GM19099 (cell line): ENCODE measurements around the gene MACROD2.

Experiments
- POLR2A ChIP-seq: IDR thresholded peaks from 3 replicates; pipeline ENCODE4 v1.6.1; 2011; ENCODE audit warnings: low read depth; ENCODE audit not compliant: insufficient read length; ENCODE audit errors: extremely low read depth

MACROD2 gene

DNA sequence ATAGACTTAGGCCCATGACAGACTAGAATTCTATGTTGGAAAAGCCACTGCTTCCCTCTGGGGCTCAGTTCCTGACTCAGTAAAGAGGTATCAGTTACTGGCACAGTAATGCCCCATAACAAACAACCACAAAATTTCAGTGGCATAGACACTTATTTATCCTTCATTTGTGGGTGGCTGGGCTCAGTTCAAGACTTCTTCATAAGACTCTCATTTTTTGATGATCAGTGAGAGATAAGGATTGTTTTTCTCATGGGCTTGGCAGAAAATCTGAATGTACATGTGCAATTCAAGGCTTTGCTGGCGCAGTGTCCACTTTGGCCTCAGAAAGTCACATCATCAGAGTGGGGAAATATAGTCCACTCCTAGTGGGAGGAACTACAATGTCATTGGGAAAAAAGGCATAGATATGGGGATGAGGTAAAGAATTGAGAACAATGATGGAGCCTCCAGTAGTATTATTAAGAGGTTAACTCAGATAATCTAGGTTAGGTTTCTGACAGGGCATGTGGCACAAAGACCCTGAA is 726.7 kb downstream of the MACROD2 start:
- TF ChIP-seq POLR2A, result no peak

DNA sequence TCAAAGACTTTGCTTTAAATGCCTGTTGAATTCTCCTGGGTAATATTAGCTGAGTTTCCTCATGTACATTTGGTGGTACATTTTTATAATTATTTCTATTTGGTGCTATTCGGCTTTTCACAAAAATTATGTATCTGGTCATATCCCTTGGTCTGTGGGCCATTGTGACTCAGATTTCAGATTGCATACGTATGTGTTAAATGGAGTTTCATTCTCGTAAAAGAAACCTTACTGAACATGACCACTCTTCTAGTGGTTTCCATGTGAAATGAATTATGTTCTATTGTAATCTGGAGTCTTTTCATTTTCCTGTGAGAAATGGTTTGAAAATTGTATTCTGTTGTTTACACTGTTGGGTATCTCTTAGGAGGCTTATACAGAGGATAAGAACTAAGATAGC is 728.3 kb downstream of the MACROD2 start:
- TF ChIP-seq POLR2A, result no peak

DNA sequence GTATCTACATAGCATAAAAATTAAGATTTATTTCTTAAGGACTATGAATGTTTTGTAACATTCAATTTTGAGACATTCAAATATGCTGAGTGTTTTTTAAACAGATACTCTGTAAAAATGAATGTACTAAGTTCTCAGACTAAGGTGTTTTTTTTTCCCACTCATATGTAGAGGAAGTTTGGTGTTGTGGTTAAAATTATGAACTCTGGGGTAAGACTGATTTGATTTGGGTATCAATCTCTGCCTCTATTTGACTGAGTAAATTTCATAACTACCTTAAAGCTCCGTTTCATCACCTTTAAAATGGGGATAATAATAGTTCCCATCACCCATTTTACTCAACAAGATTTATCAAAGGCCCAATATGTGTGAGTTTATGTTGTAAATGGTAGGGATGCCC is 728.7 kb downstream of the MACROD2 start:
- no peak for TF ChIP-seq POLR2A

DNA sequence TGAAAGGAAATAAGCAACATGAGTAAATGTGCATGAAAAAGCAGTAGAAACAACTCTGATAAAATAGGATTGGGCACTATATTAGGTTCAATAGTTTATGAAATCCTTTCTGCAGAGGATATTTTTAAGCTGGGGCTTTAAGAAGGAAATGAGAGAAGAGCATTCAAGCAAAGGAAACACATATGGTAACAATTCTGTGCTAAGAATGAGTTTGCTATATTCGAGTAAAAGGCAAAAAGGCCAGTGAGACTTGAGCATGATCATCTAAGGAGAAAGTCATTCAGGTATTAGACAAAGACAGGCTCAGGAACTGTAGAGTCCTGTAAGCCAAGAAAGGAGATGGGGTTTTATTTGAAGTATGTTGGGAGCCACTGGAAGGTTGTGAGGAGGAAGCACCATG is 729.2 kb downstream of the MACROD2 start:
- TF ChIP-seq POLR2A, result no peak

DNA sequence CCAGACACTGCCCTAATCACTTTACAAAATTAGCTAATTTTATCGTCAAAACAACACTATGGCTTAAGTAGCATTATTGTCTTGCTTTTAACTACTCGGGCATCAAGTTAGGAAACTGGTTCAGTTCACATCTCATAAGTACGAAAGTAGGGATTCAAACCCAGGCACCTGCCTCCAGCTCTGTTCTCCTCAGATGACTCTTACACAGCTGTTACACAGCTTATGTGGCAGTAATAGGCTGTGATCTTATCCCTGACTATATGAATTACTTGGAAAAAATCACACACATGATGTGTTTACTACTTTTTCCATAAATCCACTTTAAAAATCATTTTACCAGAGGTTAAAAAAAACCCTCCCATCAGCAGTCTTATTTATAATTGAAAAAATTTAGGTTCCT is 731.3 kb downstream of the MACROD2 start:
- TF ChIP-seq POLR2A, result no peak

DNA sequence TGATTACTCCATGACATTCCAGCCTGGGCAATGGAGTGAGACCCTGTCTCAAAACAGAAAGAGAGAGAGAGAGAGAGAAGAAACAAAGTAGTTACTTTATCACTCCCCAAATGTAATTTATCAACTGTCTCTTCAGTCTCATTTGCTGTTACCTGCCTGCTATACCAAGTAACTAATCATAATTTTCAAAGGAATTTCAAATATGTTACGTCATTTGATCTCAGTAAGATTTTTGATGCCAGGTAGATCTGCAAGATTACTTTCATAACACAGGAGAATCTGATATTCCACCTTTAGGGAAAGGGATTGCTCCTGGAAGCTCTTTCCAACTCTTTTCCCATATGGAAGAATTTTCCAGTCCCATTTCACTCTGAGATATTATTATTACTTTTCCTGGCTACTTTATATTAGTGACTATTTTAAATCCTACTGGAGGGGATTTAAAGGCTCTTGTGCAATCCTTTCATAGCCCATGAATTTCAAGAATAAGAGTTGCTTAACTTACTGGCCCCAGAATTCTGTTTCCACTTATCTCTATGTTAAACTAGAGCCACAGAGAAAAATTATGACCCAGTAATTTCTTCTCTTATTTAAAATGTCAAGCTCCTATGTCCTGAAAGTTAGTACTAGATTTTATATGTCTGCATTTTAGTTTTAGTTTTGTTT is 732.3 kb downstream of the MACROD2 start:
- TF ChIP-seq POLR2A, result no peak

DNA sequence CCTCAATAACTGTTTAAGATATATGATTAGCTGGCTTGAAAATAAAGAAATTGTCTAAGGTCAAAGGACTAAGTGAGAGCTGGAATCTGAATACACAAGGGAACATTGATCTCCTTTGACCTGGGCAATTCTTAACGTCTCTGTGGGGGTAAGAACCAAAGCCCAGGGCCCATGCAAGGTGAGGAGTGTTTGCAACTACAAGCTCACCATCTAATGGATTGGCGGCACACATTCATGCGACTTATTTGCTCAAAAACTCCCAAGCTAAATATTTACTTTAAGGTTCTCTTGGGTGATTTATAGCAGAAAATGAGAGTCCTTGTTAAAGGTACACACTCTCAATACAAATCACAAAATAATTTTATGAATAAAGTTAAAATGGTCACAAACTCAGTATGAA is 734.1 kb downstream of the MACROD2 start:
- TF ChIP-seq POLR2A, result no peak

DNA sequence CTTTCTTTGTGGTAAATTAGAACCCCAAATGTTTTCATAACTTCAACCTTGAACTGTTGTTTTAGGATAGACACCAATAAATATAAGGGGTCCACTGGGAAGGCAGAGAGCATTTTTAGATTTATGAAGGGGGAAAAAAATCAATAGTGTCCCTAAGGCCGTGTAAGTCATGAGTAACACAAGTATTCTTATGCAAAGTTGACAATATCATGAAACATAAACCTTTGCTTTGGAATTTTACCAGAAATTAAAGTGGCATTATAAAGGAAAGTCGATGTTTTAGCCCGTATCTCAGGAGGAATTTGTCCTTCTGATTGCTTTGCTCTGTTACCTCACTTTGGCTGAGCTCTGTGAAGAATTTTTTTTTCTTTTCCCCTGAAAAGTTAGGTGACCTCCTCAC is 737.0 kb downstream of the MACROD2 start:
- no peak for TF ChIP-seq POLR2A

DNA sequence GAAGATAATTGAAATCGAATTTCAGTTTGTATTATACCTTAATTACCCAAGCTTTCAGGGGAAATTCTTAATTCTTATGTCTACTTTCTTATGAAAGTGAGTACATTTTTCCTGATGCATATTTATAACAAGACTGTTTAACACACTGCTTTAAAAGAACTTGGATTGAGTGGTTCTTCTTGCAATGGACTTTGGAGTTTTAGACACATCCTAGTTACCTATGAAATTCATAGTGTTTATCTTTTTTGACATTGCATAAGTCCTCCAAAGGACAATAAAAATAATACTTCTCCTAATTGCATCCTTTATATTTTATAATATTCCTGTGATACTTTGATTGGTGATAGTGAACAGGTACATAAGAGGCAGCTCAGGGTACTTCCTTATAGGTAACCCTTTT is 737.7 kb downstream of the MACROD2 start:
- no peak for TF ChIP-seq POLR2A

DNA sequence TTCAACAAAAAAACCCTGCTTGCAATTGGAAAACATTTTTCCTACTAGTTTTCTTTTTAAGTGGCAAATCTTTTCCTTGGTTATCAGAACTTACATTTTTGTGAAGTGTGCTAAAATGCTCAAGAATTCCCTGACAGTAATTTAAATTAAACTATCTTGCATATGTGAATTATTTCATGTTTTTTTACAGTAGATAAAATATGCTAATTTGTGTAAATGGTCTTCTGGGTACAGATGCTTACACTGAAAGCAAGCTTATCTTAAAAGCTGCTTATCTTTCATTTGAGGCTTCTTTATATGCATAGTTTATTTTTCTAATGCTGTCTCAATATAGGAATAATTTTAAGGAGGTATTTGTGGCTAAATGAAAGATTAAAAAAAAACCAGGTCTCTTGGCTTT is 745.1 kb downstream of the MACROD2 start:
- TF ChIP-seq POLR2A, result no peak

DNA sequence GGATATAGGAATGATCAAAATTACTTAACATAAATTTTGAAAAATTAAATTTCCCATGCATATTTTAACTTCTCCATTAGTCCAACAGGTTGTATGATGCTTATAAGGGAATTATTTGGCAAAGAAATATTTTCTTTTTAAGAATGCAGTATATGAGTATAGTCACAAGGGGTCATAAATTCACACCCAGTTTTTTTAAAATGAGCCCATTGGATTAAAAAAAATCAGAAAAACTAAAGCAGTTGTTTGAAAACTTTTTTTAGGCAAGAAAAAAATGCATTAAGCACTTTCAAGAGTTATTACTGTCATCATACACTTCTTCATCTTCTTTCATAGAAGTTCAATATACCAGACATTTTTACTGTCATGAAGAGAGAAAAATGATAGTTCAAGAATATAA is 746.3 kb downstream of the MACROD2 start:
- TF ChIP-seq POLR2A, result no peak

DNA sequence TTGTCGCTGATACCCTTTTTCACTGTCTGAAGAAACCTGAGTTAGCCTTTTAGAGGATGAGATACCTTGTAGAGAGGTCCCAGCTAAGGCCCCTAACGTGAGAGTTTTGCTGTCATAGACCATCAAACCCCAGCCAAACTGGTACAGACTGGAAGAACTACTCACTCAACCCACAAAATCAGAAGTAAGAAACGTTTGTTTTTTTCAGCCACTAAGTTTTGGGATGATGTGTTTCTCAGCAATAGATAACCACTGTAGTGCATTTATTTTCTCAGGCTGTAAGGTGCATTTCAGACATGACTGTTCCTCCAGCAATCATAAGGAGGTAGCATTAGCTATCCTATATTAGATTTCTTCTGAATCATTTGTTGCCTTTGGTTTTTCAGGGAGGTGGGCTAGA is 749.4 kb downstream of the MACROD2 start:
- TF ChIP-seq POLR2A, result no peak

DNA sequence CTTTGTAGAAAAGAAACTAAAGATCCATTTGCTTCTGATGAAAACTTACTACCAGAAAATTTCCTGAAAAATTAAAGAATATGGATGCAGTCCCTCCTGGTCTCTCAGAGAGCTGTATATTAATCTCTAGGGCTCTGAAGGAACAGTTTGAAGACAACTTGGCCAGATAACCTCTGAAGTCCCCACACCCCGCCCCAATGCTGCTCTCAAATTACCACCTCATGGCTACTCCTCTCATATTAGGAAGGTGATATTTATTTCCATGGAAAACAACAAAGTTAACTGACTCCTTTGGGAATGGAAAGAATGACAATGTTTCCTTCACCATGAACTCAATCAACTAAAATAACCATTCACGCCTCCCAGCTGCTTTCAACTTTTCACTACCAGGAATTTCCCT is 750.5 kb downstream of the MACROD2 start:
- no peak for TF ChIP-seq POLR2A

DNA sequence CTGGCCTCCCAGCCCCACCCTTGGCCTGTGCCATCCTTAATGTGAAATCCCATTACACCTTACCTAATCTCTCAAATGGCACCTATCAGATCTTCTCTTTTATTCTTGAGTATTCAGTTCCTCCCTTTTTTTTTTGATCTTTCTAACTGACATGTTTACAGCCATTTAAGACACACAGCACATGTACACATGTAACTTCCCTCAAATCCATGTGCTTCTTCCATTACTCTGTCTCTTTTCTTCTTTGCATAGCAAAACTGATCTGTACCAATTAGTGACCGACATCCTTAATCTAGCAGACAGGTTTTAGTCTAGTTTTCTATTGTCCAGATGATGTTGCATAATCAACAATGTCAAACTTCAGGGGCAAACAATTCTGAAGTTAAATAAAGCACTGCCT is 755.9 kb downstream of the MACROD2 start:
- no peak for TF ChIP-seq POLR2A

DNA sequence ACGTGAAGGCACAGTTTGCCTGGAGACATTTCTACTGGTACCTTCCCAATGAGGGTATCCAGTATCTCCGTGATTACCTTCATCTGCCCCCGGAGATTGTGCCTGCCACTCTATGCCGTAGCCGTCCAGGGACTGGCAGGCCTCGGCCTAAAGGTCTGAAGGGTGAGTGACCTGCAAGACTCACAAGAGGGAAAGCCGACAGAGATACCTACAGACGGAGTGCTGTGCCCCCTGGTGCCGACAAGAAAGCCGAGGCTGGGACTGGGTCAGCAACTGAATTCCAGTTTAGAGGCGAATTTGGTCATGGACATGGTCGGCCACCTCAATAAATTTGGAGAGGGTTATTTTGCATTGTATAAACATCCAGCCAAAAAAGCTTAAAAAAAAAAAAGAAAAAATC is 762.4 kb downstream of the MACROD2 start:
- no peak for TF ChIP-seq POLR2A

DNA sequence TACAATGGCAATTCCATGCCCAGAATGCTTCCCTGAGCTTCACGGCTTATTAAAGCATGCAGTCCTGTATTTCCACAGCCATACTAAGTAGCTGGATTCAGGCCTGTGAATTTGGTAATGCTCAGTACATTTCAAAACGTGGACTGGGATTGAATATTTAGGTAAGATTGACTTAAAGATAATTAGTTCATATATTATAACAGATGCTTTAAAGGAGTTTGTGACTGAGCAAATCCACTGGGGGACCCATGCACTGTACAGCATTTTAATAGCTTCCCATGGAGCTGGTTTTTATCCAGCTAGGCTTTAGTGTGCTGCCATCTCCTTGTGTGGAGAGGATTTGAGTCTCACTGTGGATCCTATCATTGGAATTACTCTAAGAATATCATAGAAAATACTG is 763.0 kb downstream of the MACROD2 start:
- TF ChIP-seq POLR2A, result no peak

DNA sequence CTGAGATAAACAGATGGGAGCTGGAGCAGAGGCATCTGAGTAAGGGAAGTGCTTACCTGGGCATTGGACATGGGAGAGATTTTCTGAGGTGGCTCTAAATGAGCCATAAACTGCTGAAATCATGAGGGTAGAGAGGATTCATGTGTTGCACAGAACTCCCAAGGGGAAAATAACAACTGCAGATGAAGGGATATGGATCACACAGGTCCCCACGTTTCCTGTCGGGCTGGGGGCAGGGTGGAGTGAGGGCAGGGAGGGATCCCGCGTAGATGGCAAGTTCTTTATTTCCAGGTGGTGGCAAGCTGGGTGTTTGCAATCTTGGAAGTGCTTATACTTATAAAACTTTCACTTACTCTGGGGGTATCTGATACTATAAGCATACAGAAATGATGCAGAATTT is 764.7 kb downstream of the MACROD2 start:
- TF ChIP-seq POLR2A, result no peak
